Mesenchymal stem cell (in vitro differentiated cells and primary cell): ENCODE results near the gene MYOM1.

ENCODE experiments used
- DNase-seq: peaks from one replicate; pipeline ENCODE4 v3.0.0-alpha.2; 2013
- H2AFZ ChIP-seq: one replicate; pipeline ENCODE4 v1.6.1; 2013; ENCODE audit warnings: low read depth, mild to moderate bottlenecking, control low read depth, inconsistent platforms, low read length, moderate library complexity
- H2AK5ac ChIP-seq: 2 replicates; pipeline ENCODE4 v1.6.1; 2013; ENCODE audit warnings: low read length, moderate library complexity, mild to moderate bottlenecking, inconsistent platforms; ENCODE audit not compliant: severe bottlenecking
- H2BK120ac ChIP-seq: one replicate; pipeline ENCODE4 v1.6.1; 2013; ENCODE audit warnings: low read depth, mild to moderate bottlenecking, inconsistent platforms, low read length, moderate library complexity
- H2BK12ac ChIP-seq, 2 experiments: one replicate each; pipeline ENCODE4 v1.6.1; 2013; ENCODE audit warnings: inconsistent platforms in 2 of 2, low read length in 2 of 2, mild to moderate bottlenecking in 2 of 2, moderate library complexity in 2 of 2, control low read depth in 1 of 2
- H2BK15ac ChIP-seq: one replicate; pipeline ENCODE4 v1.6.1; 2013; ENCODE audit warnings: mild to moderate bottlenecking, low read depth, inconsistent platforms; ENCODE audit not compliant: poor library complexity, severe bottlenecking
- H2BK5ac ChIP-seq: 2 replicates; pipeline ENCODE4 v1.6.1; 2013; ENCODE audit warnings: low read depth, mild to moderate bottlenecking, low read length, control low read depth, inconsistent platforms; ENCODE audit not compliant: poor library complexity, severe bottlenecking
- H3K14ac ChIP-seq, 2 experiments: one replicate each; pipeline ENCODE4 v1.6.1; 2013; ENCODE audit warnings: inconsistent platforms in 2 of 2, low read length in 2 of 2, control low read depth in 1 of 2, mild to moderate bottlenecking in 1 of 2, moderate library complexity in 1 of 2
- H3K18ac ChIP-seq, 2 experiments: one replicate each; pipeline ENCODE4 v1.6.1; 2013; ENCODE audit warnings: inconsistent platforms in 2 of 2, low read length in 2 of 2, control low read depth in 1 of 2, low read depth in 1 of 2, mild to moderate bottlenecking in 1 of 2
- H3K23ac ChIP-seq, 2 experiments: one replicate each; pipeline ENCODE4 v1.6.1; 2013; ENCODE audit warnings: inconsistent platforms in 2 of 2, low read length in 2 of 2, mild to moderate bottlenecking in 2 of 2, moderate library complexity in 2 of 2, control low read depth in 1 of 2
- H3K27ac ChIP-seq: 2 replicates; pipeline ENCODE4 v1.5.1; 2013; ENCODE audit warnings: mild to moderate bottlenecking, moderate library complexity, low read length, control low read depth, inconsistent platforms; ENCODE audit not compliant: poor library complexity, severe bottlenecking
- H3K27me3 ChIP-seq, 2 experiments: 2 replicates each; pipeline versions ENCODE4 v1.6.1 to v1.7.0; 2013; ENCODE audit warnings: low read length in 2 of 2, mild to moderate bottlenecking in 2 of 2, moderate library complexity in 2 of 2, control low read depth in 1 of 2, inconsistent platforms in 1 of 2; ENCODE audit not compliant: control insufficient read depth in 1 of 2, insufficient read depth in 1 of 2
- H3K36me3 ChIP-seq, 2 experiments: 2 replicates each; pipeline versions ENCODE4 v1.6.1 to v1.7.0; 2013; ENCODE audit warnings: low read length in 2 of 2, control low read depth in 1 of 2, inconsistent platforms in 1 of 2, low read depth in 1 of 2, mild to moderate bottlenecking in 1 of 2; ENCODE audit not compliant: insufficient read depth in 2 of 2, control insufficient read depth in 1 of 2
- H3K4ac ChIP-seq, 2 experiments: one replicate each; pipeline ENCODE4 v1.6.1; 2013; ENCODE audit warnings: inconsistent platforms in 2 of 2, low read length in 2 of 2, mild to moderate bottlenecking in 2 of 2, moderate library complexity in 2 of 2, control low read depth in 1 of 2, low read depth in 1 of 2
- H3K4me1 ChIP-seq: 2 replicates; pipeline ENCODE4 v1.6.1; 2013; ENCODE audit warnings: low read depth, low read length, control low read depth; ENCODE audit not compliant: control insufficient read depth, insufficient read depth
- H3K4me2 ChIP-seq: 2 replicates; pipeline ENCODE4 v1.6.1; 2013; ENCODE audit warnings: low read length, mild to moderate bottlenecking, inconsistent platforms; ENCODE audit not compliant: poor library complexity, severe bottlenecking
- H3K4me3 ChIP-seq, 2 experiments: 2 replicates each; pipeline versions ENCODE4 v1.5.1 to v1.7.0; 2013; ENCODE audit warnings: low read length in 2 of 2, mild to moderate bottlenecking in 2 of 2, control low read depth in 1 of 2, low read depth in 1 of 2; ENCODE audit not compliant: insufficient read depth in 1 of 2
- H3K79me1 ChIP-seq: replicated peaks from 2 replicates; pipeline ENCODE4 v1.6.1; 2013; ENCODE audit warnings: mild to moderate bottlenecking, control low read depth, low read length, inconsistent platforms; ENCODE audit not compliant: poor library complexity, severe bottlenecking
- H3K9ac ChIP-seq: 2 replicates; pipeline ENCODE4 v1.7.0; 2013; ENCODE audit warnings: mild to moderate bottlenecking, low read length, moderate library complexity
- H3K9me3 ChIP-seq: 2 replicates; pipeline ENCODE4 v1.7.0; 2013; ENCODE audit warnings: mild to moderate bottlenecking, low read length; ENCODE audit not compliant: control insufficient read depth
- H4K8ac ChIP-seq: one replicate; pipeline ENCODE4 v1.6.1; 2013; ENCODE audit warnings: inconsistent platforms, mild to moderate bottlenecking, low read length, moderate library complexity
- H4K91ac ChIP-seq: one replicate; pipeline ENCODE4 v1.6.1; 2013; ENCODE audit warnings: mild to moderate bottlenecking, low read length, inconsistent platforms
- WGBS: methylation state at CpG from one replicate; pipeline ENCODE4 v1.1.7; 2013; ENCODE audit warnings: mixed read lengths; 5-methylcytosine and 5-hydroxymethylcytosine counted together

Gene MYOM1

DNA sequence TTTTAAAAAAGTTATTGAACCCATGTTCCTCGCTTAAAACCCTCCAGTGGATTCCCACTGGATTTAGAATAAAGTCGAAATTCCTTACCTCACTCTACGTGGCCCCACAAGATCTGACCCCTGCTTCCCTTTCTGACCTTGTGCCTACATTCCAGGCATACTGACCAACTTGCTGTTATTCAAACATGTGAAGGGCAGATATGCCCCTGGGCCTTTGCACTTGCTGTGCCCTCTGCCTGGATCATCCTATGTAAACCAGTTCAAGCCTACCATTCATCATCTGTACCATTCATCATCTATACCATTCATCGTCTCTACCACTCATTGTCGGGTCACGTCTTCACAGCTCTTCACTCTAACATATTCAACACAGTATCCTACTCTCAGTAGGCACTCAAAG lies 165.6 kb downstream of the MYOM1 start:
- H3K9me3 ChIP-seq: no peaks in the 10 kb centered on the region
- H4K91ac ChIP-seq: no peak overlapping the region
- H3K36me3 ChIP-seq: no peaks in the 10 kb centered on the region
- H2AK5ac ChIP-seq: peak overlapping the region; percentile 96
- no peak overlapping the region for H3K4ac ChIP-seq
- H3K4me3 ChIP-seq: no peak overlapping the region
- no peak overlapping the region for H3K18ac ChIP-seq
- H2BK15ac ChIP-seq: no peak overlapping the region
- H3K4me2 ChIP-seq: no peak overlapping the region
- H2BK5ac ChIP-seq: no peak overlapping the region
- H3K27ac ChIP-seq: no peak overlapping the region
- WGBS: 93% methylated on average over 6 of the region's 6 CpGs
- H3K23ac ChIP-seq: no peak overlapping the region
- H3K27me3 ChIP-seq: peaks cover 0 to 13% of the 10 kb centered on the region in 2 experiments
- no peak overlapping the region for H2BK12ac ChIP-seq
- peaks cover 5% of the 10 kb centered on the region for H3K4me1 ChIP-seq
- no peak overlapping the region for H4K8ac ChIP-seq
- no peak overlapping the region for H3K9ac ChIP-seq
- no peak overlapping the region for H3K14ac ChIP-seq
- H3K79me1 ChIP-seq: no peaks in the 10 kb centered on the region
- no peak overlapping the region for H2AFZ ChIP-seq
- H2BK120ac ChIP-seq: no peak overlapping the region
- DNase-seq: no peak

DNA sequence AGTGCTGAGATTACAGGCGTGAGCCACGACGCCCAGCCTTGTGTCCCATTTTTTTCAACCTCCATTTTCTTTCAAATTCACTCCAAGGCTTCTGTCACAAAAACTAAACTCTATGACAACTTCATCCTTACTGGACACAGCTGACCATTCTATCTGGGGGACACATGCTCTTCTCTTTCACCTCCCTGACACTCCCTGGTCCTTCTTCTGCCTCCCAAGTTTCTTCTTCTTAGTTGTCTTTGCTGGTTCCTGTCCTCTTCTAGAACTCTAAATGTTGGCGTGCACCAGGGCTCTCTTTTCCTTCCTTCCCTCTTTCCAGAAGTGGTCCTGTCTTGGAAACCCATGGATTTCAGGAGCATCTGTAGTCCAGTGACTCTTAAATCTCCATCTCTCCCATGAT lies 166.7 kb downstream of the MYOM1 start:
- no peaks in the 10 kb centered on the region for H3K36me3 ChIP-seq
- no peak for DNase-seq
- no peak overlapping the region for H3K9ac ChIP-seq
- no peak overlapping the region for H2BK15ac ChIP-seq
- no peak overlapping the region for H4K91ac ChIP-seq
- H2AK5ac ChIP-seq: no peak overlapping the region
- WGBS: 98% methylated on average over 4 of the region's 4 CpGs
- no peak overlapping the region for H3K18ac ChIP-seq
- no peak overlapping the region for H2AFZ ChIP-seq
- H3K27me3 ChIP-seq: peaks cover 0 to 13% of the 10 kb centered on the region in 2 experiments
- H2BK12ac ChIP-seq: no peak overlapping the region
- H3K23ac ChIP-seq: no peak overlapping the region
- no peaks in the 10 kb centered on the region for H3K79me1 ChIP-seq
- no peak overlapping the region for H3K4me2 ChIP-seq
- H3K9me3 ChIP-seq: no peaks in the 10 kb centered on the region
- H2BK120ac ChIP-seq: no peak overlapping the region
- H3K14ac ChIP-seq: no peak overlapping the region
- H3K4me3 ChIP-seq: no peak overlapping the region
- no peak overlapping the region for H4K8ac ChIP-seq
- no peak overlapping the region for H2BK5ac ChIP-seq
- H3K27ac ChIP-seq: no peak overlapping the region
- peaks cover 5% of the 10 kb centered on the region for H3K4me1 ChIP-seq
- H3K4ac ChIP-seq: no peak overlapping the region

DNA sequence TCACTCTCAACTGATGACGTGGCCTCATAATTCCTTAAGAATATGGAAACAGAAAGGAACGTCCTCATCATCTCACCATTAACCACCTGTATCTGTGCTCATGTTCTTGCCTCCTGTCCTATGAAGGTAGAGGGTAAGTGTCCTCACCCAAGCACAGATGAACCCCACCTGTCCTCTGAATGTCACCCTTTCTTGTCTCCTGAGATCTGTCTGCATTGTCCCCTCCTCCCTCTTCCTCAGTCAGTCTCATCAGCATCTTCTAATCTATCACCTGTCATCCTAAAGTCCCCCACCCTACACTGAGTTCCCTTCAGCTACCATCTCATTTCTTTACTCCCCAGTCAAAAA lies 167.4 kb downstream of the MYOM1 start:
- 55% methylated on average over 2 of the region's 2 CpGs for WGBS
- Histone ChIP-seq H2BK15ac (no peak overlapping the region), H3K14ac (no peak overlapping the region), H3K27me3 (peaks cover 0 to 9% of the 10 kb centered on the region in 2 experiments), H3K79me1 (no peaks in the 10 kb centered on the region), H3K36me3 (no peaks in the 10 kb centered on the region), H3K4me3 (no peak overlapping the region), H3K9ac (no peak overlapping the region), H3K23ac (no peak overlapping the region), H2AK5ac (no peak overlapping the region), H3K9me3 (no peaks in the 10 kb centered on the region), H3K18ac (no peak overlapping the region), H3K4me2 (no peak overlapping the region), H2AFZ (no peak overlapping the region), H3K4ac (no peak overlapping the region), H4K91ac (no peak overlapping the region), H2BK12ac (no peak overlapping the region), H4K8ac (no peak overlapping the region), H3K4me1 (peaks cover 5% of the 10 kb centered on the region), H2BK5ac (no peak overlapping the region), H2BK120ac (no peak overlapping the region), H3K27ac (no peak overlapping the region)
- DNase-seq: no peak

DNA sequence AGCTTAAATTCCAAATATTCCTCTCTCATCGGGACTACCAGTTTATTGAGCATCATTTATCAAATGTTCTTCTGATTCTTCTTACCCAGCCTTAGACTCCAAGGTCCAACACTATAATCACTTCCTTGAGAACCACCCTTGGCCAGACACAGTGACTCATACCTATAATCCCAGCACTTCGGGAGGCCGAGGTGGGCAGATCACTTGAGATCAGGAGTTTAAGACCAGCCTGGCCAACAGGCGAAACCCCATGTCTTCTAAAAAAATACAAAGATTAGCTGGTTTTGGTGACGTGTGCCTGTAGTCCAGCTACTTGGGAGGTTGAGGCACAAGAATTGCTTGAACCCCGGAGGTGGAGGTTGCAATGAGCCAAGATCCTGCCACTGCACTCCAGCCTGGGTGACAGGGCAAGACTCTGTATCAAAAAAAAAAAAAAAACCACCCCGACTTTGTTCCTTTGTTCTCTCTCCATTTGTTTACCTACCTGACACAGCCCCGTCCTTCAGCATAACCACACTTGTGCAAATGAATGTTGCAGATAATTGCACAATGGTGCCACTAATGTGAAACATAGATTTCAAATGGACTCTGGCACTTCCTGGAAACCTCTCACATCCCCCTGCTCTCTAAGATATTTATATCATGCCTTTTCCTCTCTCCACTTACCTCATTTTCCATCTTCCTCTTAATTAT lies 167.9 kb downstream of the MYOM1 start:
- peaks cover 0 to 5% of the 10 kb centered on the region in 2 experiments for H3K27me3 ChIP-seq
- no peak overlapping the region for H2BK15ac ChIP-seq
- H3K9me3 ChIP-seq: no peaks in the 10 kb centered on the region
- H4K8ac ChIP-seq: no peak overlapping the region
- H3K9ac ChIP-seq: no peak overlapping the region
- H2BK5ac ChIP-seq: no peak overlapping the region
- H3K79me1 ChIP-seq: no peaks in the 10 kb centered on the region
- no peaks in the 10 kb centered on the region for H3K36me3 ChIP-seq
- no peak overlapping the region for H3K27ac ChIP-seq
- H3K18ac ChIP-seq: no peak overlapping the region
- H2BK12ac ChIP-seq: no peak overlapping the region
- no peak overlapping the region for H3K14ac ChIP-seq
- DNase-seq: no peak
- H3K4me1 ChIP-seq: peaks cover 5% of the 10 kb centered on the region
- H4K91ac ChIP-seq: no peak overlapping the region
- 84% methylated on average over 8 of the region's 8 CpGs for WGBS
- no peak overlapping the region for H2BK120ac ChIP-seq
- no peak overlapping the region for H2AK5ac ChIP-seq
- H3K4me2 ChIP-seq: no peak overlapping the region
- no peak overlapping the region for H3K23ac ChIP-seq
- H3K4ac ChIP-seq: no peak overlapping the region
- H3K4me3 ChIP-seq: no peak overlapping the region
- no peak overlapping the region for H2AFZ ChIP-seq
